Mesenchymal stem cell (in vitro differentiated cells and primary cell): ENCODE data around the gene TNFAIP8.

ENCODE experiments used
- DNase-seq: peaks from one replicate; pipeline ENCODE4 v3.0.0-alpha.2; 2013
- H2AFZ ChIP-seq: one replicate; pipeline ENCODE4 v1.6.1; 2013; ENCODE audit warnings: low read depth, mild to moderate bottlenecking, control low read depth, inconsistent platforms, low read length, moderate library complexity
- H2AK5ac ChIP-seq: 2 replicates; pipeline ENCODE4 v1.6.1; 2013; ENCODE audit warnings: low read length, moderate library complexity, mild to moderate bottlenecking, inconsistent platforms; ENCODE audit not compliant: severe bottlenecking
- H2BK120ac ChIP-seq: one replicate; pipeline ENCODE4 v1.6.1; 2013; ENCODE audit warnings: low read depth, mild to moderate bottlenecking, inconsistent platforms, low read length, moderate library complexity
- H2BK12ac ChIP-seq, 2 experiments: one replicate each; pipeline ENCODE4 v1.6.1; 2013; ENCODE audit warnings: inconsistent platforms in 2 of 2, low read length in 2 of 2, mild to moderate bottlenecking in 2 of 2, moderate library complexity in 2 of 2, control low read depth in 1 of 2
- H2BK15ac ChIP-seq: one replicate; pipeline ENCODE4 v1.6.1; 2013; ENCODE audit warnings: mild to moderate bottlenecking, low read depth, inconsistent platforms; ENCODE audit not compliant: poor library complexity, severe bottlenecking
- H2BK5ac ChIP-seq: 2 replicates; pipeline ENCODE4 v1.6.1; 2013; ENCODE audit warnings: low read depth, mild to moderate bottlenecking, low read length, control low read depth, inconsistent platforms; ENCODE audit not compliant: poor library complexity, severe bottlenecking
- H3K14ac ChIP-seq, 2 experiments: one replicate each; pipeline ENCODE4 v1.6.1; 2013; ENCODE audit warnings: inconsistent platforms in 2 of 2, low read length in 2 of 2, control low read depth in 1 of 2, mild to moderate bottlenecking in 1 of 2, moderate library complexity in 1 of 2
- H3K18ac ChIP-seq, 2 experiments: one replicate each; pipeline ENCODE4 v1.6.1; 2013; ENCODE audit warnings: inconsistent platforms in 2 of 2, low read length in 2 of 2, control low read depth in 1 of 2, low read depth in 1 of 2, mild to moderate bottlenecking in 1 of 2
- H3K23ac ChIP-seq, 2 experiments: one replicate each; pipeline ENCODE4 v1.6.1; 2013; ENCODE audit warnings: inconsistent platforms in 2 of 2, low read length in 2 of 2, mild to moderate bottlenecking in 2 of 2, moderate library complexity in 2 of 2, control low read depth in 1 of 2
- H3K27ac ChIP-seq: 2 replicates; pipeline ENCODE4 v1.5.1; 2013; ENCODE audit warnings: mild to moderate bottlenecking, moderate library complexity, low read length, control low read depth, inconsistent platforms; ENCODE audit not compliant: poor library complexity, severe bottlenecking
- H3K27me3 ChIP-seq, 2 experiments: 2 replicates each; pipeline versions ENCODE4 v1.6.1 to v1.7.0; 2013; ENCODE audit warnings: low read length in 2 of 2, mild to moderate bottlenecking in 2 of 2, moderate library complexity in 2 of 2, control low read depth in 1 of 2, inconsistent platforms in 1 of 2; ENCODE audit not compliant: control insufficient read depth in 1 of 2, insufficient read depth in 1 of 2
- H3K36me3 ChIP-seq, 2 experiments: 2 replicates each; pipeline versions ENCODE4 v1.6.1 to v1.7.0; 2013; ENCODE audit warnings: low read length in 2 of 2, control low read depth in 1 of 2, inconsistent platforms in 1 of 2, low read depth in 1 of 2, mild to moderate bottlenecking in 1 of 2; ENCODE audit not compliant: insufficient read depth in 2 of 2, control insufficient read depth in 1 of 2
- H3K4ac ChIP-seq, 2 experiments: one replicate each; pipeline ENCODE4 v1.6.1; 2013; ENCODE audit warnings: inconsistent platforms in 2 of 2, low read length in 2 of 2, mild to moderate bottlenecking in 2 of 2, moderate library complexity in 2 of 2, control low read depth in 1 of 2, low read depth in 1 of 2
- H3K4me1 ChIP-seq: 2 replicates; pipeline ENCODE4 v1.6.1; 2013; ENCODE audit warnings: low read depth, low read length, control low read depth; ENCODE audit not compliant: control insufficient read depth, insufficient read depth
- H3K4me2 ChIP-seq: 2 replicates; pipeline ENCODE4 v1.6.1; 2013; ENCODE audit warnings: low read length, mild to moderate bottlenecking, inconsistent platforms; ENCODE audit not compliant: poor library complexity, severe bottlenecking
- H3K4me3 ChIP-seq, 2 experiments: 2 replicates each; pipeline versions ENCODE4 v1.5.1 to v1.7.0; 2013; ENCODE audit warnings: low read length in 2 of 2, mild to moderate bottlenecking in 2 of 2, control low read depth in 1 of 2, low read depth in 1 of 2; ENCODE audit not compliant: insufficient read depth in 1 of 2
- H3K79me1 ChIP-seq: replicated peaks from 2 replicates; pipeline ENCODE4 v1.6.1; 2013; ENCODE audit warnings: mild to moderate bottlenecking, control low read depth, low read length, inconsistent platforms; ENCODE audit not compliant: poor library complexity, severe bottlenecking
- H3K9ac ChIP-seq: 2 replicates; pipeline ENCODE4 v1.7.0; 2013; ENCODE audit warnings: mild to moderate bottlenecking, low read length, moderate library complexity
- H3K9me3 ChIP-seq: 2 replicates; pipeline ENCODE4 v1.7.0; 2013; ENCODE audit warnings: mild to moderate bottlenecking, low read length; ENCODE audit not compliant: control insufficient read depth
- H4K8ac ChIP-seq: one replicate; pipeline ENCODE4 v1.6.1; 2013; ENCODE audit warnings: inconsistent platforms, mild to moderate bottlenecking, low read length, moderate library complexity
- H4K91ac ChIP-seq: one replicate; pipeline ENCODE4 v1.6.1; 2013; ENCODE audit warnings: mild to moderate bottlenecking, low read length, inconsistent platforms
- WGBS: methylation state at CpG from one replicate; pipeline ENCODE4 v1.1.7; 2013; ENCODE audit warnings: mixed read lengths; 5-methylcytosine and 5-hydroxymethylcytosine counted together

Gene TNFAIP8

GRCh38 chr5:119360905-119361593 is 5.2 kb downstream of the TNFAIP8 start:
- H2AFZ ChIP-seq, result no peak overlapping the region
- peak; percentile 59 for DNase-seq
- 97% methylated on average over 5 of the region's 5 CpGs for WGBS

GRCh38 chr5:119361594-119362125 is 5.8 kb downstream of the TNFAIP8 start:
- Histone ChIP-seq H4K91ac (no peak overlapping the region), H3K9ac (no peak overlapping the region), H2BK5ac (no peak overlapping the region), H2BK12ac (peak overlapping the region in 1 of 2 experiments; percentile 23), H3K4me1 (peaks cover 10% of the 10 kb centered on the region), H3K9me3 (no peaks in the 10 kb centered on the region), H3K4me3 (no peak overlapping the region), H3K27ac (no peak overlapping the region), H2BK15ac (no peak overlapping the region), H2AK5ac (peak overlapping the region; percentile 86), H3K4me2 (no peak overlapping the region), H3K18ac (peak overlapping the region in 1 of 2 experiments; percentile 64), H4K8ac (peak overlapping the region; percentile 30), H3K79me1 (peaks cover 17% of the 10 kb centered on the region), H3K27me3 (no peaks in the 10 kb centered on the region), H3K23ac (no peak overlapping the region), H3K36me3 (peaks cover 0 to 5% of the 10 kb centered on the region in 2 experiments), H2BK120ac (no peak overlapping the region), H3K4ac (no peak overlapping the region), H2AFZ (no peak overlapping the region), H3K14ac (no peak overlapping the region)
- DNase-seq, result no peak
- 91% methylated on average over 2 of the region's 2 CpGs for WGBS

More at GRCh38 chr5:119360905-119361593, 5.2 kb downstream of the TNFAIP8 start:
- Histone ChIP-seq H2BK120ac (no peak overlapping the region), H2BK5ac (no peak overlapping the region), H3K9ac (peak overlapping the region; percentile 2), H3K27ac (peak overlapping the region; percentile 33), H3K36me3 (peaks cover 0 to 5% of the 10 kb centered on the region in 2 experiments), H3K4ac (no peak overlapping the region), H2BK12ac (no peak overlapping the region), H4K8ac (no peak overlapping the region), H2AK5ac (no peak overlapping the region), H3K23ac (no peak overlapping the region), H3K18ac (no peak overlapping the region), H3K14ac (no peak overlapping the region), H3K4me2 (no peak overlapping the region), H4K91ac (no peak overlapping the region), H3K27me3 (no peaks in the 10 kb centered on the region), H3K4me3 (no peak overlapping the region), H3K79me1 (peaks cover 12% of the 10 kb centered on the region), H2BK15ac (no peak overlapping the region), H3K4me1 (peaks cover 10% of the 10 kb centered on the region), H3K9me3 (no peaks in the 10 kb centered on the region)

GRCh38 chr5:119362714-119363113 is 6.9 kb downstream of the TNFAIP8 start:
- 98% methylated on average over 2 of the region's 2 CpGs for WGBS

GRCh38 chr5:119363271-119363670 is 7.5 kb downstream of the TNFAIP8 start:
- Histone ChIP-seq H2AFZ (no peak overlapping the region), H3K18ac (no peak overlapping the region), H4K91ac (no peak overlapping the region), H3K14ac (no peak overlapping the region), H3K4me2 (no peak overlapping the region), H3K79me1 (peaks cover 17% of the 10 kb centered on the region), H2BK5ac (no peak overlapping the region), H3K36me3 (peaks cover 0 to 5% of the 10 kb centered on the region in 2 experiments), H3K23ac (no peak overlapping the region), H3K4me1 (peaks cover 12% of the 10 kb centered on the region), H2AK5ac (no peak overlapping the region), H3K9me3 (no peaks in the 10 kb centered on the region), H2BK120ac (no peak overlapping the region), H3K27me3 (no peaks in the 10 kb centered on the region), H3K9ac (no peak overlapping the region), H3K4ac (no peak overlapping the region), H3K4me3 (no peak overlapping the region), H3K27ac (no peak overlapping the region), H2BK12ac (no peak overlapping the region), H4K8ac (no peak overlapping the region), H2BK15ac (no peak overlapping the region)
- DNase-seq, result no peak
- 100% methylated on average over 2 of the region's 2 CpGs for whole genome bisulfite sequencing

More at GRCh38 chr5:119362714-119363113, 6.9 kb downstream of the TNFAIP8 start:
- Histone ChIP-seq H4K91ac (no peak overlapping the region), H2BK12ac (no peak overlapping the region), H3K18ac (no peak overlapping the region), H3K4me3 (no peak overlapping the region), H3K4me1 (peaks cover 12% of the 10 kb centered on the region), H3K9me3 (no peaks in the 10 kb centered on the region), H3K36me3 (peaks cover 0 to 5% of the 10 kb centered on the region in 2 experiments), H2AK5ac (no peak overlapping the region), H3K27ac (no peak overlapping the region), H4K8ac (no peak overlapping the region), H3K9ac (no peak overlapping the region), H3K14ac (no peak overlapping the region), H2BK5ac (no peak overlapping the region), H3K23ac (no peak overlapping the region), H3K4ac (no peak overlapping the region), H2BK15ac (no peak overlapping the region), H3K27me3 (no peaks in the 10 kb centered on the region), H3K4me2 (no peak overlapping the region), H2AFZ (no peak overlapping the region), H3K79me1 (peaks cover 17% of the 10 kb centered on the region), H2BK120ac (no peak overlapping the region)
- no peak for DNase-seq
